Measurements from ENCODE around the gene STAB1.

GRCh38 chr3:52521488-52521824, 26.3 kb downstream of the STAB1 start:
- TF ChIP-seq CTCF (IDR thresholded peaks at IDR 0.05) (no peak), POLR2A (IDR thresholded peaks at IDR 0.05) (no peak)

Measured in testis (tissue), 2 donors.